Uterus (tissue), 4 donors: ENCODE measurements around the gene STK11. TPM values are rescaled to one million over a fixed set of nuclear protein-coding genes. Genes with fewer than 3 reads are reported as not detected.

Experiments
- DNase-seq, 2 donors: peaks; one replicate each; pipeline ENCODE4 v3.0.0-alpha.2; 2019 to 2020
- H3K27ac ChIP-seq, 2 donors: fragments of 200-600 bp; sonication (generic); 1 replicate in 1 of 2; 2 replicates in 1 of 2; pipeline ENCODE4 v1.5.1; 2016 to 2018
- H3K27me3 ChIP-seq, 2 donors: fragments of 200-600 bp; sonication (generic); one replicate each; pipeline ENCODE4 v1.5.1; 2018 to 2019; ENCODE audit warnings: control low read depth in 1 of 2
- H3K36me3 ChIP-seq, 2 donors: fragments of 200-600 bp; sonication (generic); one replicate each; pipeline ENCODE4 v1.5.1; 2019; ENCODE audit warnings: control low read depth in 1 of 2
- H3K4me1 ChIP-seq, 2 donors: fragments of 200-600 bp; sonication (generic); one replicate each; pipeline ENCODE4 v1.5.1; 2018 to 2019; ENCODE audit warnings: control low read depth in 1 of 2
- H3K4me3 ChIP-seq, 2 donors: fragments of 200-600 bp; sonication (generic); 1 replicate in 1 of 2; 2 replicates in 1 of 2; pipeline ENCODE4 v1.5.1; 2018 to 2019; ENCODE audit warnings: mild to moderate bottlenecking in 1 of 2
- H3K9me3 ChIP-seq, 2 donors: fragments of 200-600 bp; sonication (generic); one replicate each; pipeline ENCODE4 v1.5.1; 2019; ENCODE audit warnings: control low read depth in 1 of 2
- CTCF ChIP-seq, 4 experiments: fragments of 200-600 bp in 2 of 4; fragments of 450-650 bp in 2 of 4; sonication (generic) in 2 of 4; IDR thresholded peaks; one replicate each; pipeline ENCODE4 v1.5.1; 2016 to 2019; ENCODE audit warnings: antibody characterized with exemption in 4 of 4, mild to moderate bottlenecking in 2 of 4, moderate library complexity in 1 of 4
- POLR2A ChIP-seq, 2 donors: fragments of 450-650 bp; IDR thresholded peaks; one replicate each; pipeline ENCODE4 v1.6.1; 2016; ENCODE audit warnings: antibody characterized with exemption in 2 of 2, mild to moderate bottlenecking in 1 of 2, moderate library complexity in 1 of 2
- intact Hi-C: fragments of 100-400 bp; cut with DNase I; formaldehyde crosslinking; loops from one replicate; pipeline ENCODE4 v1.15.1; 2023; ENCODE audit warnings: low total_unique reads
- total RNA-seq, 4 donors: library from RNA; depleted of rRNA in 3 of 4; stranded (reverse); fragments of >200 nt in 3 of 4; gene quantifications; one replicate each; pipeline versions ENCODE4 v1.1.0 to v1.2.4, GENCODE V29; 2014 to 2023
- donor health status: DM: yes; HTN: yes; CAD: no.

STK11 gene
- total RNA-seq = 10 to 100 TPM; 17.4 to 62.8 (median 43.3) TPM

GRCh38 chr19:1205114-1206099, at the start of gene STK11:
TSS of gene STK11 (plus strand) at chr19:1205778. CDS start at chr19:1206914, 1,136 bp downstream.
- H3K27me3 ChIP-seq = no peaks in the 10 kb centered on the region
- H3K9me3 ChIP-seq = no peaks in the 10 kb centered on the region
- peaks cover 0 to 4% of the 10 kb centered on the region in 2 donors for H3K4me1 ChIP-seq
- no peaks in the 10 kb centered on the region for H3K36me3 ChIP-seq
- H3K4me3 ChIP-seq = peak within 1 kb of the TSS; percentile 68 to 71
- intact Hi-C loops = no loop called here
- peak within 1 kb of the TSS; percentile 86 to 89 for H3K27ac ChIP-seq
- TF ChIP-seq POLR2A (IDR thresholded peaks at IDR 0.05) = peak; percentile 82 to 86
- peak in 1 of 4 experiments; percentile 43 for TF ChIP-seq CTCF (IDR thresholded peaks at IDR 0.05)
- peak; percentile 98 to 99 for DNase-seq

GRCh38 chr19:1156305-1156801, 49.2 kb upstream of the STK11 start:
- H3K36me3 ChIP-seq = no peaks in the 10 kb centered on the region
- peaks cover 0 to 28% of the 10 kb centered on the region in 2 donors for H3K4me1 ChIP-seq
- intact Hi-C loops = no loop called here
- no peak overlapping the region for H3K4me3 ChIP-seq
- H3K27me3 ChIP-seq = no peaks in the 10 kb centered on the region
- peak overlapping the region in 1 of 2 donors; percentile 83 for H3K27ac ChIP-seq
- DNase-seq = peak; percentile 44 to 51
- no peaks in the 10 kb centered on the region for H3K9me3 ChIP-seq
- TF ChIP-seq CTCF (IDR thresholded peaks at IDR 0.05) = no peak
- TF ChIP-seq POLR2A (IDR thresholded peaks at IDR 0.05) = no peak

- Histone ChIP-seq H3K36me3 (no peaks in the 10 kb centered on the region), H3K27ac (peak overlapping the region in 1 of 2 donors; percentile 83), H3K27me3 (no peaks in the 10 kb centered on the region), H3K9me3 (no peaks in the 10 kb centered on the region), H3K4me3 (no peak overlapping the region), H3K4me1 (peaks cover 0 to 26% of the 10 kb centered on the region in 2 donors)
- intact Hi-C loops = no loop called here
- no peak for TF ChIP-seq CTCF (IDR thresholded peaks at IDR 0.05)
- TF ChIP-seq POLR2A (IDR thresholded peaks at IDR 0.05) = no peak
- peak in 1 of 2 donors; percentile 46 for DNase-seq
Measured at GRCh38 chr19:1156830-1157615, 48.6 kb upstream of the STK11 start.

GRCh38 chr19:1157931-1158884, 47.4 kb upstream of the STK11 start:
- intact Hi-C loops = no loop called here
- no peaks in the 10 kb centered on the region for H3K27me3 ChIP-seq
- no peak for DNase-seq
- TF ChIP-seq CTCF (IDR thresholded peaks at IDR 0.05) (no peak), POLR2A (IDR thresholded peaks at IDR 0.05) (no peak)
- H3K4me3 ChIP-seq = no peak overlapping the region
- no peak overlapping the region for H3K27ac ChIP-seq
- no peaks in the 10 kb centered on the region for H3K36me3 ChIP-seq
- no peaks in the 10 kb centered on the region for H3K9me3 ChIP-seq
- H3K4me1 ChIP-seq = peaks cover 0 to 19% of the 10 kb centered on the region in 2 donors
